Measurements from ENCODE around the gene OASL. TPM values are rescaled to one million over a fixed set of nuclear protein-coding genes. Genes with fewer than 3 reads are reported as not detected.
"Not testable (repeated sequence)": the region's sequence is repeated elsewhere in the genome, so short reads cannot be mapped to it uniquely, and the experiment has no call there.

Gene OASL
- total and polyA plus RNA-seq, 2 of the 4 experiments (the other 2 are of a cell fraction): under 0.01 to 0.05 TPM

DNA sequence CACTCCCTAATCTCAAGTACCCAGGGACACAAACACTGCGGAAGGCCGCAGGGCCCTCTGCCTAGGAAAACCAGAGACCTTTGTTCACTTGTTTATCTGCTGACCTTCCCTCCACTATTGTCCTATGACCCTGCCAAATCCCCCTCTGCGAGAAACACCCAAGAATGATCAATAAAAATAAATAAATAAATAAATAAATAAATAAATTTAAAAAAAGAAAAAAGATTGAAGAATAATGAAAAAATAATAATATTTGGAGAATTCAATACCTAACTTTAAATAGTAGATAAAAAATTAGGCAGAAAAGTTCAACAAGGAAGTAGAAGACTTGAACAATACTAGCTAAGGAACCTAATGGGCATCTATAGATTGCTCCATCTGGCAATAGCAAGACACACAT, 38.4 kb upstream of the OASL start:
- intact Hi-C loops (cut with micrococcal nuclease); H2AK9ac ChIP-seq (replicated peaks; ENCODE audit: low read depth, low read length, poor library complexity); H3K27ac ChIP-seq (ENCODE audit: insufficient read depth, low read length); H2BK20ac ChIP-seq (ENCODE audit: low read depth, low read length); H3K79me1 ChIP-seq (ENCODE audit: low read depth in 1 of 2, low read length in 2 of 2); H3K9ac ChIP-seq (ENCODE audit: low read depth, low read length); H3K27me3 ChIP-seq (ENCODE audit: control insufficient read depth, insufficient read depth, low read length); H3K9me3 ChIP-seq (ENCODE audit: control insufficient read depth, insufficient read depth, low read length); H3K4ac ChIP-seq (ENCODE audit: low read depth, low read length); H3K23ac ChIP-seq (ENCODE audit: low read depth, low read length); H3K4me1 ChIP-seq (ENCODE audit: control insufficient read depth, insufficient read depth, low read length); dilution Hi-C loops (cut with HindIII; ENCODE audit: low sequenced_read_pairs, unreplicated experiment); CTCF ChIA-PET; H3K9me1 ChIP-seq (ENCODE audit: insufficient read depth, low read length); H4K5ac ChIP-seq (ENCODE audit: low read depth, low read length); H4K91ac ChIP-seq (ENCODE audit: insufficient read depth, low read depth, low read length); POLR2A ChIA-PET (ENCODE audit: unreplicated experiment); H2BK120ac ChIP-seq (ENCODE audit: low read depth, low read length); H2BK5ac ChIP-seq (ENCODE audit: low read depth, low read length, poor library complexity, severe bottlenecking); H2AK5ac ChIP-seq (ENCODE audit: low read depth, low read length); H3K18ac ChIP-seq (ENCODE audit: low read depth, low read length); in situ Hi-C loops (cut with MboI; ENCODE audit: low sequenced_read_pairs); H2AFZ ChIP-seq (replicated peaks; ENCODE audit: low read length, poor library complexity); H3K14ac ChIP-seq (replicated peaks; ENCODE audit: low read depth, low read length); H3K36me3 ChIP-seq (ENCODE audit: control insufficient read depth, insufficient read depth, low read length); H2BK15ac ChIP-seq (ENCODE audit: low read depth, low read length); H3K4me2 ChIP-seq (ENCODE audit: low read depth, low read length); H3K4me3 ChIP-seq (ENCODE audit: insufficient read depth, low read depth, low read length); H4K8ac ChIP-seq (ENCODE audit: low read depth in 2 of 2, low read length in 2 of 2); H4K20me1 ChIP-seq (ENCODE audit: insufficient read depth, low read length); ATAC-seq (ENCODE audit: low read depth); BruUV-seq (replicated peaks); DNase-seq; H3K56ac ChIP-seq (ENCODE audit: extremely low read depth, insufficient read depth, low read length): not testable (repeated sequence)
- WGBS, 2 experiments (ENCODE audit: extremely low coverage in 2 of 2, insufficient read length in 1 of 2): no CpG with 5 or more reads among the region's 3 CpGs

DNA sequence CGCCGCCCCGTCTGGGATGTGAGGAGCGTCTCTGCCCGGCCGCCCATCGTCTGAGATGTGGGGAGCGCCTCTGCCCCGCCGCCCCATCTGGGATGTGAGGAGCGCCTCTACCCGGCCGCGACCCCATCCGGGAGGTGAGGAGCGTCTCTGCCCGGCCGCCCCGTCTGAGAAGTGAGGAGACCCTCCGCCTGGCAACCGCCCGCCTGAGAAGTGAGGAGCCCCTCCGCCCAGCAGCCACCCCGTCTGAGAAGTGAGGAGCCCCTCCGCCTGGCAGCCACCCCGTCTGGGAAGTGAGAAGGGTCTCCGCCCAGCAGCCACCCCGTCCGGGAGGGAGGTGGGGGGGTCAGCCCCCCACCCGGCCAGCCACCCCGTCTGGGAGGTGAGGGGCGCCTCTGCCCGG, 36.9 kb upstream of the OASL start:
- H3K9me1 ChIP-seq (ENCODE audit: insufficient read depth, low read length); H2BK15ac ChIP-seq (ENCODE audit: low read depth, low read length); POLR2A ChIA-PET (ENCODE audit: unreplicated experiment); H3K23ac ChIP-seq (ENCODE audit: low read depth, low read length); H3K56ac ChIP-seq (ENCODE audit: extremely low read depth, insufficient read depth, low read length); H3K4me1 ChIP-seq (ENCODE audit: control insufficient read depth, insufficient read depth, low read length); H3K4me2 ChIP-seq (ENCODE audit: low read depth, low read length); H3K14ac ChIP-seq (replicated peaks; ENCODE audit: low read depth, low read length); H2AK5ac ChIP-seq (ENCODE audit: low read depth, low read length); H2AFZ ChIP-seq (replicated peaks; ENCODE audit: low read length, poor library complexity); H2BK20ac ChIP-seq (ENCODE audit: low read depth, low read length); H3K9me3 ChIP-seq (ENCODE audit: control insufficient read depth, insufficient read depth, low read length); H4K20me1 ChIP-seq (ENCODE audit: insufficient read depth, low read length); H3K79me1 ChIP-seq (ENCODE audit: low read depth in 1 of 2, low read length in 2 of 2); H4K5ac ChIP-seq (ENCODE audit: low read depth, low read length); intact Hi-C loops (cut with micrococcal nuclease); H2BK120ac ChIP-seq (ENCODE audit: low read depth, low read length); CTCF ChIA-PET; H4K91ac ChIP-seq (ENCODE audit: insufficient read depth, low read depth, low read length); H3K36me3 ChIP-seq (ENCODE audit: control insufficient read depth, insufficient read depth, low read length); H3K9ac ChIP-seq (ENCODE audit: low read depth, low read length); H3K27me3 ChIP-seq (ENCODE audit: control insufficient read depth, insufficient read depth, low read length); H3K4ac ChIP-seq (ENCODE audit: low read depth, low read length); H3K4me3 ChIP-seq (ENCODE audit: insufficient read depth, low read depth, low read length); BruUV-seq (replicated peaks); H3K27ac ChIP-seq (ENCODE audit: insufficient read depth, low read length); H2AK9ac ChIP-seq (replicated peaks; ENCODE audit: low read depth, low read length, poor library complexity); H4K8ac ChIP-seq (ENCODE audit: low read depth in 2 of 2, low read length in 2 of 2); ATAC-seq (ENCODE audit: low read depth); H2BK5ac ChIP-seq (ENCODE audit: low read depth, low read length, poor library complexity, severe bottlenecking); in situ Hi-C loops (cut with MboI; ENCODE audit: low sequenced_read_pairs); DNase-seq; dilution Hi-C loops (cut with HindIII; ENCODE audit: low sequenced_read_pairs, unreplicated experiment); H3K18ac ChIP-seq (ENCODE audit: low read depth, low read length): not testable (repeated sequence)
- WGBS, 2 experiments (ENCODE audit: extremely low coverage in 2 of 2, insufficient read length in 1 of 2): 80% methylated on average over 3 of the region's 33 CpGs; no CpG with 5 or more reads in 1 of the 2 experiments

Measured in IMR-90 (cell line).